Posterior vena cava (tissue), 2 donors: ENCODE measurements around the gene GNG11. TPM values are rescaled to one million over a fixed set of nuclear protein-coding genes. Genes with fewer than 3 reads are reported as not detected.
"Not testable (repeated sequence)": the region's sequence is repeated elsewhere in the genome, so short reads cannot be mapped to it uniquely, and the experiment has no call there.

Experiments used
- DNase-seq: peaks from one replicate; pipeline ENCODE4 v3.0.0-alpha.2; 2020; ENCODE audit warnings: low spot score
- intact Hi-C, 2 donors: fragments of 100-400 bp; cut with DNase I; formaldehyde crosslinking; loops; one replicate each; pipeline versions ENCODE4 v1.14.1 to v1.14.2; 2022 to 2023
- total RNA-seq, 2 donors: library from RNA; stranded (reverse); fragmentation: NEBNext Ultra II Directional; extraction: Animal tissue kit (Norgen Biotek cat#: 25700); gene quantifications; one replicate each; pipeline ENCODE4 v1.2.1, GENCODE V29; 2021
- donor health status: DM: yes; HTN: yes; CAD: no.
- donor health status: DM: yes; HTN: yes; CAD: no.

Gene GNG11
- total RNA-seq, 2 donors from 2014 or later, result 22.7 to 24.1 TPM

GRCh38 chr7:93910076-93910994, 11.2 kb upstream of the GNG11 start:
- intact Hi-C loops, result no loop called here
- DNase-seq, result peak; percentile 74

DNA sequence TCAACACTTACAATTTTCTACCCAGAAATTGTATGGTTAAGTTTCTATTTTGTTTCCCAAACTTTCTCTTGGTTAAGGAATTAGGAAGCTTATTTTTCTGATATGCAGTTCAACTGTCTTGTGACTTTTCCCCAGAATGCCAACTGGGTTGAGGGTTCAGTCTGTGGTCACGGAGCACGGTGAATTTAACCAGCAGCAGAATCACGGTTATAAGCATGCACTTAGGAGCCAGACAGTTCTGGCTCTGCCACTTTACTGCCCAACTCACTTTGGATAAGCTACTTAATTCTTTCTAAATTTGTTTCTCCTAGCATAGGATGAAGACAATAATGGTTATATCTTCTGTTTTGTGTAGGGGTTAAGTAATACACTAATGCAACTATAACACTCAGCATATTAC, 10.3 kb upstream of the GNG11 start:
- intact Hi-C loops, result not testable (repeated sequence)

DNA sequence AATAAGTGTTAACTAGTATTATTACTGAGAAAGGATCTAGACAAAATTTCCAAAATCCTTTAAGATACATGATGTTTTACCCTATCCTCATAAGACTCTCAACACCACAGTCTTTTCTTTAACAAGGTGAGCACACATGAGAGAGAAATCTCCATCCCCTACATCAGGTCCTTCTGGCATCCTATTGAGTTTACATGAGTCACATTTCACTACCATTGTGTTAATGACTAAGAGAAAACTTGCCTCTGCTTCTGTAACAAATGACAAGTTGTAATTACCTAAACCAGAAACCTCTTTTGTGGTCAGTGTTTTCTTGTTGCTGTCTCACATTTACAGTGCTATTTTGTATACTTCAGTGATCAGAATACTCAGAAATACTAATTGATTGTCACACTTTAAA, 9.9 kb upstream of the GNG11 start:
- DNase-seq, intact Hi-C loops: not testable (repeated sequence)

More for the DNA sequence above, 10.3 kb upstream of the GNG11 start:
- not testable (repeated sequence) for DNase-seq

DNA sequence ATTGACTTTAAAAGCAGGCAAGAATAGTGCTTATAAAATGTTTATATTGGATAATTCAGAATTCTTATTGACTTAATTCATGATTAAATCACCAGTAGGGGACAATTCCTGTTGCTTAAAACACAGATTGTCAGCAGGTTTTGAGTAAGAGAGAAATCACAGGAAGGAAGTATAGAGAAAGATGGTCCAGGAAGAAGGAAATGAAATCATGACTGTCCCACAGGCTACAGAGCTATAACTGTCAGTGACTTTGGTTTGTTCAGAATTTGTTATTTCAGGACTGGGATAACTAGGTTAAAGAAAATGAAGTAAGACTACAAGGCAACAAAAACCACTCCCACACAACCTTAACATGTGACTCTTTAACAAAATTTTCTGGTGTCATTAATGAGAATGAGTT, 8.3 kb upstream of the GNG11 start:
- no peak for DNase-seq
- intact Hi-C loops, result no loop called here

DNA sequence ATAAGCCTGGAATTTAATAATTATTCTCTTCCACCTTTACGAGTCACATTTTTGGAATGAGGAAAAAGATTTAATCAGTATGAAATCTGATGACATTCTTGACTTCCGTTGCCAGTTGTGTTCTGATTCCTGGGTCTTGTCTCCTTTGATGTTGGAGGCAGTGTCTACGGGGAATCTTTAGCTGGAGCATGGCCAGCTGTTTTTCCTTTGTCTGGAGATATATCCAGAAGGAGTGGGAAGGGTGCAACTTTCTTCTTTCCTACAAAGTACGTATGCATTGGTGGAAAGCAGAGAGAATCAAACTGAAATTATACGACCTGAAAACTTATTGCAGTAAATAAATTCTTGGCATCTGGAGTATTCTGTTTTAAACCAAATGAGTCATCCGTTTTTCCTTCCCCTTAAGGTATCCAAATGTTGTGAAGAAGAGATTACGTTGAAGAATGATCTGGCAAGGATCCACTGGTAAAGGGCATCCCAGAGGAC, 6.9 kb upstream of the GNG11 start:
- intact Hi-C loops, result no loop called here

DNA sequence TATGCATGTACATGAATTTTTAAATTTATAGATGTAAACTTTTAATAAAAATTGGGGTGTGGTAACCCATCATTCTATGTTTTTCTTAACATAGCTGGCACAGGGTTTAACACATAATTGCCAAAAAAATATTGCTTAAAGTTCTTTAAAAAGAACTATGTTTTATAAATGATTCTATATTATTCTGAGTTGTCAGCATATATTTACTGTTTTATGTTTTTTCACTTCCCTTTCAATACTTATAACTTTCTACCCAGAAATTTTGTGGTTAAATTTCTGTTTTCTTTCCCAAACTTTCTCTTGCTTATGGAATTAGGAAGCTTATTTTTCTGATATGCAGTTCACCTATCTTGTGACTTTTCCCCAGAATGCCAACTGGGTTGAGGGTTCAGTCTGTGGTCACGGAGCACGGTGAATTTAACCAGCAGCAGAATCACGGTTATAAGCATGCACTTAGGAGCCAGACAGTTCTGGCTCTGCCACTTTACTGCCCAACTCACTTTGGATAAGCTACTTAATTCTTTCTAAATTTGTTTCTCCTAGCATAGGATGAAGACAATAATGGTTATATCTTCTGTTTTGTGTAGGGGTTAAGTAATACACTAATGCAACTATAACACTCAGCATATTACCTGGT, 6.2 kb upstream of the GNG11 start:
- DNase-seq, intact Hi-C loops: not testable (repeated sequence)

More for the DNA sequence above, 6.9 kb upstream of the GNG11 start:
- DNase-seq, result no peak

GRCh38 chr7:93915888-93916287, 5.6 kb upstream of the GNG11 start:
- DNase-seq, intact Hi-C loops: not testable (repeated sequence)

- intact Hi-C loops, DNase-seq: not testable (repeated sequence)
These were observed 5.2 kb upstream of the GNG11 start for GRCh38 chr7:93916315-93916714.

- no peak for DNase-seq
- intact Hi-C loops, result loop anchor here in 1 of 2 donors (10.0 kb wide), 1 partner anchor 84 kb away; the partner anchor contains the start of gene BET1
These were observed 896 bp upstream of the GNG11 start for GRCh38 chr7:93920496-93921182.

GRCh38 chr7:93921186-93921585, 349 bp upstream of the GNG11 start:
- intact Hi-C loops, result loop anchor here in 1 of 2 donors (10.0 kb wide), 1 partner anchor 84 kb away; the partner anchor contains the start of gene BET1
- no peak for DNase-seq

GRCh38 chr7:93923296-93923695, 1.8 kb downstream of the GNG11 start:
- intact Hi-C loops, result loop anchor here in 1 of 2 donors (10.0 kb wide), 1 partner anchor 82 kb away; the partner anchor contains the start of gene BET1

GRCh38 chr7:93923942-93924341, 2.4 kb downstream of the GNG11 start:
- intact Hi-C loops, result loop anchor here in 1 of 2 donors (10.0 kb wide), 1 partner anchor 81 kb away; the partner anchor contains the start of gene BET1
- no peak for DNase-seq

More at GRCh38 chr7:93923296-93923695, 1.8 kb downstream of the GNG11 start:
- no peak for DNase-seq

- DNase-seq, result no peak
- intact Hi-C loops, result loop anchor here in 1 of 2 donors (10.0 kb wide), 1 partner anchor 78 kb away; the partner anchor contains the start of gene BET1
These were observed 5.3 kb downstream of the GNG11 start for GRCh38 chr7:93926800-93927199.

DNA sequence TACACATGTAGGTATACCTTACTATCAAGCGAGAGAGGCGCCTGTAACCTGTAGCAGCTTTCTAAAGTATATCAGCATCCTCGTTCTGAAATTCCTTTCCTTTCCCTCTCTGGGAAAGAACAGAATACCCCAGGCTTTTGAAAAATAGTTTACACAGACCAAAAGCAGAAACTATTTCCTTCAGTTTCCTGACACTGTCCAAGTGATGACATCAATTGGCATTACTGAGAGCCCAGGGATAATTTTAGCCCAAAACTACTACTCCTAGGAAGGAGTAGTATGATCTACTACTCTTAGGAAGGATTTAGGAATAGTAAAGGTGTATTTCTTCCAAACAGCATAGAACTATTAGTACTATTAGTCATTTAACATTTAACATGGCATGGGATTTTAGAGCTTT, 6.0 kb downstream of the GNG11 start:
- no peak for DNase-seq
- intact Hi-C loops, result loop anchor here in 1 of 2 donors (10.0 kb wide), 1 partner anchor 77 kb away; the partner anchor contains the start of gene BET1

- intact Hi-C loops, result no loop called here
- DNase-seq, result no peak
These were observed 10.1 kb downstream of the GNG11 start for GRCh38 chr7:93931655-93932054.

GRCh38 chr7:93933156-93933555, 11.6 kb downstream of the GNG11 start:
- intact Hi-C loops, result no loop called here
- DNase-seq, result no peak

DNA sequence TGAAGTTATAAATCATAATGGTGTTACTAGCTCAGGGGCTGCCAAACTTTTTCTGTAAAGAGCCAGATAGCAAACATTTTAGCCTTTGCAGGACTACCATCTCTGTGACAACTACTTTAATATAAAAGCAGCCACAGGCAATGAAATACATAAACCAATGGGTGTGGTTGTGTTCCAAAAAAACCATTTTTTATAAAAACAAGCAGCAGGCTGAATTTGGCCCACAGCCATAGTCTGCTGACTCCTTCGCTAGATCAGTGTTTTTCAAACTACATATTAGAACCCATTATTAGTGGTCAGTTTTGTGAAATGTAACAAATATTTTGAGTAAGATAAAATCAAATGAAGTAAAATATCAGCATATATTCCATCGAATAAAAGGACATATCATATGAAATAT, 13.6 kb downstream of the GNG11 start:
- intact Hi-C loops, result no loop called here
- no peak for DNase-seq

DNA sequence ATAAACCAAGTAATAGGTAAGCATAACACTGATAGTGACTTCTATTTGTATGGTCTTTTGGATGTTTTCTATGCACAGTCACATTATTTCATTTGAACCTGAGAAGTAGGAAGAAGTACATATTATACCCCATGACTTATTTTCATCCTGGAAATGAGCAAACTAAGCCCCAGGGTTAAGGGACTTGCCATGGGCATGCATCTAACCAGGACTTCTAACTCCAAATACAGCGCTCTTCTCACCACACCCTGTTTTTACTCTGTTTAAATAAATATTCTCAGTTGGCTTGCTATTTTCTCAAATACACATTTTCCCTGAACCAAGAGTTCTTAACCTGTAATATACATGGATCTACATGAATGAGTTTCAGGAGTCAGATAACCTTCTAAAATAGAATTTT, 16.3 kb downstream of the GNG11 start:
- DNase-seq, result no peak
- intact Hi-C loops, result no loop called here

DNA sequence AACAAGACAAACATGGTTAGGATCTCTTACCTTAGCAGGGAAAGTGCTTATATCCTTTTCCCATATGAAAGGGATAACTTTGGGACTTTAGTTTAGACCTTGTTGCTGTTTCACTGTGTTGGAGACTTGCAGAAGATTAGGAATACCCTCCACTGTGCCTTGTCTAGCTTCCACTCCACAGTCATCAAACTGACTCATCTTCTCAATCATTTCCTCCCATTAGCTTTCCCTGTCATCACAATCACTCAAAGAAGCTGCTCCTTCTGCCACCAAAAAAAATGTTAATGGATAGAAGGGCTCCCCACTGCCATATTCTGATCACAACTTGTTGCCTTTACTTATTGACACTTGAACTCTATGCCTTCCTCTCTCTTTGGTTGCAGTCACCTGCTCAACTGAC, 16.8 kb downstream of the GNG11 start:
- intact Hi-C loops, result no loop called here
- DNase-seq, result no peak
